HG03175 (cell line): ENCODE measurements around the gene PLA2G15.

Experiments used
- ATAC-seq: cut with Tn5 transposase; IDR thresholded peaks from one replicate; pipeline ENCODE4 v1.9.1; 2021; ENCODE audit warnings: mild to moderate bottlenecking, moderate library complexity; ENCODE audit not compliant: unreplicated experiment

The PLA2G15 gene

DNA sequence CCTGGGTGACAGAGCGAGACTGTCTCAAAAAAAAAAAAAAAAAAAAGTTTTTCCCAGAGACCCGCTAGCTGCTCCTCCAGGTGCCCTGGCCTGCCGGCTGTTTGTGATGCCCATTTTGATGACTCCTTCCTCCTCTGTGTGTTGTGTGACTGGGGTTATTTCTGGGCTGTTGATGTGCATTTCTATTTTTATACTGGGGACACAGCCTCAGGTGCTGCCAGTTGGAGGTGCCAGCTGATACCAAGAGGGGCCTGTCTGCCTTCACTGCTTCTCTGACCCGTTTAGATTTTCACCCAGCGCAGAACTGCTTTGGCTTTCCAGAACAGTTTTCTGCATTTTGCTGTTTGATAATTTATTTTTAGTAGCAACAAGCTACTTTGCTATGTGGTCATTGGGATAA, 6.7 kb downstream of the PLA2G15 start:
- ATAC-seq, result no peak

- no peak for ATAC-seq
Measured at GRCh38 chr16:68252383-68252782, 7.2 kb downstream of the PLA2G15 start.

DNA sequence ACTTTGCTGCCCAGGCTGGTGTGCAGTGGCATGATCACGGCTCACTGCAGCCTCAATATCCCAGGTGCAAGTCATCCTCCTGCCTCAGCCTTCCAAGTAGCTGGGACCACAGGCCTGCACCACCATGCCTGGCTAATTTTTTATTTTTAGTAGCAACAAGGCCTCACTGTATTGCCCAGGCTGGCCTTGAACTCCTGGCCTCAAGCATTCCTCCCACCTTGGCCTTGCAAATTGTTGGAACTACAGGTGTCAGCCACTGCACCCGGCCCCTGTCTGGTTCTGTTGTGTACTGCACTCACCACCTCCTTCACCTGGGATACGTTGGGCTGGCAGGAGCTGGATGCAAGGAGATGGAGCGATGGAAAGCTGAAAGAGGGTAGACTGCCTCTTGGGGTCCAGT, 8.5 kb downstream of the PLA2G15 start:
- no peak for ATAC-seq

DNA sequence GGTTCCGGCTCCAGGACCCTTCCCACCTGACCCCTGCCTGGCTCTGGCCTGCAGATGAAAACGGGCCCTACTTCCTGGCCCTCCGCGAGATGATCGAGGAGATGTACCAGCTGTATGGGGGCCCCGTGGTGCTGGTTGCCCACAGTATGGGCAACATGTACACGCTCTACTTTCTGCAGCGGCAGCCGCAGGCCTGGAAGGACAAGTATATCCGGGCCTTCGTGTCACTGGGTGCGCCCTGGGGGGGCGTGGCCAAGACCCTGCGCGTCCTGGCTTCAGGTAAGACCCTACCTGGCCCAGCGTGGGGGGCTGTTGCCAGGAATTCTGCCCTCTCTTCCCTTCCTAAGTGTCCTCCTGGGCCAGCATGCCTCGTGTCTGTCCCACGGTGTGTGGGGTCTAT, 10.5 kb downstream of the PLA2G15 start:
- no peak for ATAC-seq

- no peak for ATAC-seq
Measured at GRCh38 chr16:68257251-68257905, 12.2 kb downstream of the PLA2G15 start.

DNA sequence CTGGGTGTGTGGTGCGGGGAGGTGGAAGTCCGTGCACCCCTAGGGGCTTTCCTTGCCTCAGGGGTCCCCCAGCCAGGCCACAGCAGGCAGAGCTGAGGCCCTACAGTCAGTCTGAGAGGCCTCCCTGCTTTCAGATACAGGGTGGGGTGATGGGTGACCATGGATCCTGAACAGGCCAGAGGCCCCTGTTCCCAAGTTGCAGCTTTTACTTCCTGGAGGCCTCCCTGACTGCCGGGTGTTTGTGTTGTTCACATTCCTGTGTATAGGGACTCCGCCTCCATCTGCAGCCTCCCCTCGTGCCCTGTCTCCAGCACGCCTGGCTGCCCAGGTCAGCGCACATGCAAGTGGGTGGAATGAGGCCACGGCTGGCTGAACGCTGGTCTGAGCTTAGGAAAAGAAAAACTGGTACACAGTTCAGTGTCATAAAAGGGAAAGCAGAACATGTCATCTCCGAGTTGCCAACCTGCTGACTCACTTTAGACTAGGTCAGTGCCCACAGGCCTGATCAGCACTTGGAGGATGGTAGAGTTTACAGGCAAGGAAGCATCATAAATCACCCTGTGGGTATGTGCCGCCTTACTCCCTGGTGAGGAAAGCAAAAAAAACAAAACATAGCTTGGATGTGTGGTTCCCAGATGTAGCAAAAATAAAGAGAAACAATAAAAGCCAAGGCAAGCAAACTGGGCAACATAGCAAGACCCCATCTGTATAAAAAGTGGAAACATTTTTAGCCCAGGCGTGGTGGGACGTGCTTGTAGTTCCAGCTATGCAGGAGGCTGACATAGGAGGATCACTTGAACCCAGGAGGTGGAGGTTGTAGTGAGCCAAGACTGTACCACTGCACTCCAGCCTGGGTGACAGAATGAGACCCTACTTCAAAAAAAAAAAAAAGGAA, 13.0 kb downstream of the PLA2G15 start:
- no peak for ATAC-seq

- no peak for ATAC-seq
Measured at GRCh38 chr16:68259007-68259825, 14.0 kb downstream of the PLA2G15 start.

DNA sequence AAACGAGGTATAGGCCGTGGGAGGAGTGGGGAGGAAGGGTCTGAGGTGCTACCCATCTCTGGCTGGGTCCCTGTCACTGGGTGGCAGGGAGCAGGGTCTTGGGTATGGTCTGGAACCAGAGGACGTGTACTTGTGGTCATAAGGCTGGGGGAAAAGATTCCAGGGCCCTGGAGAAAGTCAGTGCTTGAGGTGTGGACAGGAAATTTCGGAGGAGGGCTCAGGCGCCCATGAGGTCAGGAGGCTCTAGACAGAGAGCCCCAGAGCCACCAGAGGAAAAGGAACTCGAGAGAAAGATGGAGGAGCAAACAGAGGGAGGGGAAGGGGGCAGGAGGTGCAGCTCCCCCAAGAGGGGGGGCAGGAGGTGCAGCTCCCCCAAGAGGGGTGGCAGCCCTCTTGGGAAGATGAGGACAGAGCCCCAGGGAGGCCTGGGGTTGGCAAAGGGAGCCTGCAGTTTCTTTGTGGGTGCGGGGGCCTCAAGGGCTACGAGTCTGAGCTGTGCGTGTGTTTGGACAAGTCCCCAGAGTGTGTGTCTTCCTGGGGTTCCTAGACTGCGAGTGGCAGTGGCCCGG, 18.5 kb downstream of the PLA2G15 start:
- ATAC-seq, result peak; percentile 2

DNA sequence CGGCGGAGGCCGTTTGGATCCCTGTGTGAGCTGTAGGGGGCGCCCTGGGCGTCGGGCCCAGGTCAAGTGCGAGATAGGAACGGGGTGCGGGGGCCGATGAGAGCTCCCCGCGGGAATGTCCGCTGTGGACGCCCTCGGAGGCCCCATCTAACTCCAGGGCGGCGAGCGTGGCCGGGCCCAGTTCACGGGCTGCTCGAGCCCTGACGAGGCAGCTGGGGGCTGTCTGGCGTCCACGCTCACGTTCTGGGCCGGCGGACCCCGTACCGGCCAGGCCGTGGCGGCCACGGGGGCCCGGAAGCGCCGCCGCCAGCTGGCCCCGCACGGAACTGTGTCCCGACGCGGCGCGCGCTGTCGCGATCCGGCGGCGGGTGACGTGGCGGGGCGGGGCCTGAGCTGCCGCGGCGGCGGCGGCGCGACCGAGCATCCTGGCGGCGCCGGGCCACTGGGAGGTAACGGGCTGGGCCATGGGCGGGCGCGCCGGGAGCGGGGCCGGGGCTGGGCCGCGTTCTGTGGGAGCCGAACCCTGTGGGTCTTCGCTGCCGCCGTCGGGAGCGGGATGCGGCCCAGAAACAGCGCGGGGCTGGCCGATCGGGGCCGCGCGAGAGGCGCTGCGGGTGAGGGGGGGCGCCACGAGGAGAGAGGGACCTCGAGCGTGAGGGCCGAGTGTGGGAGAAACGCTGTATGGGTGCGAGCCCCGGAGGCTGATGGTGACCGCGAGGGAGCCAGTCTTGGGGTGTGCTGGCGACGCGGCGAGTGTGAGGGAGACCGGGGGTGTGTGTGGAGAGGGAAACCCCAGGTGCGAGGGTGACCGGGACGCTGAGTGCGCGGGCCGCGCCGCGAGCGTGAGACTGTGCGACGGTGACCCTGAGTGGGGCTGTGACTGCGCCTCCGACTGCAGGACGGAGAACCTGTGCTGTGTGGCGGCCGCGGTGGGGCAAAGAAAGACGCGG, 19.2 kb downstream of the PLA2G15 start, which contains the start of gene SLC7A6:
TSS of gene SLC7A6 (plus strand) at position 399 of the 950 bp plus-strand sequence. CDS start 10,201 bp downstream, outside the sequence.
- ATAC-seq, result peak; percentile 71

DNA sequence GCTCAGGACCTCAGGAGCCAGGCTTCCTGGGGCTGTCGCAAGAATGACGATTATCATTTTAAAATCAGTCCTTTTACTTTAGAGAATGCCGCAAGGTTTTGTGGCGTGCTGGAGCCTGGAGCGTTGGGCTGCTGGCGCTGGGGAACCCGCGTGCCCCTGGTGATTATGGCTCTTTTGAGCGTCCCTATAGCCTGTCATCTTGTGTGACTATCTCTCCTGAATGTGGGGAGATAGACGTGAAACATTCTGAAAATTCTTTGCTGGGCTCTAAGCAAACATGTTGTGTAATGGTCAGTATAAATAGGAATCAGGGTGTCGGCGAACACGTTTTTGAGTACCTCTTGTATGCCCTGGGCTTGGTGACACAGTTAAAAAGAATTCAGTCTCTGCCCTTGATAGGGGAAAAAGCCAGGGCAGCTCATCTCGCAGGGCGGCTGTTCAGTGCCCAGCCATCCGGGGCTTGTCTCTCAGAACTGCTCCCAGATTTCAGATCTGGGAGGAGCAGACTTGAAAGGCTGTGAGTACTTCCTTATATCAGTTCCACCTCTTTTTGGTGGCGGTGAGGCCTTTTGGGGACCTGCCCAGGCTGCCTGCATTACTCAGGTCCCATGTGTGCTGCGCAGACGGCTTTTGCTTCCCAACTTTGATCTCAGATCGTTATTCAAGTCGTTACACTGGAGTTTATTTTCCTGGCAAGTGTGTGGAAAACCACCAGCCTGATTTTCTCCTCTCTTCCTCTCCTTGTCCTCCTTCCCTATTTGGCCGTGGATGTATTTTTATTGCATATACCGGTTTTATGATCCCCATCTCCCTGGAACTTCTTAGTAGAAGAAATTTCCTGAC, 20.1 kb downstream of the PLA2G15 start:
- peak; percentile 10 for ATAC-seq

GRCh38 chr16:68267612-68268405, 22.6 kb downstream of the PLA2G15 start:
- ATAC-seq, result no peak

DNA sequence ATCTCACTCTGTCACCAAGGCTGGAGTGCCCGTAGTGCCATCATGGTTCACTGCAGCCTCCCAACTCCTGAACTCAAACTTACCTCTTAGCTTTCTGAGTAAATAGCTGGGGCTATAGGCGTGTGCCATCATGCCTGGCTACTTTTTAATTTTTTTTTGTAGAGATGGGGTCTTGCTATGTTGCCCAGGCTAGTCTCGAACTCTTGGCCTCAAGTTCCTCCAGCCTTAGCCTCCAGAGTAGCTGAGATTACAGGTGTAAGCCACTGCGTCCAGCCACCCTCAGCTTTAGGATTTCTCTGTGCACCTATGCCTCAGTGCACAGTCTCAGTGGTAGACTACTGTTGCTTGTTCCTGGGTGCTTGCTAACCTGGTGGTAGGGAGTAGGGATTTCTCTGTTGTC, 24.6 kb downstream of the PLA2G15 start:
- ATAC-seq, result no peak

- no peak for ATAC-seq
Measured at GRCh38 chr16:68270353-68270752, 25.2 kb downstream of the PLA2G15 start.

DNA sequence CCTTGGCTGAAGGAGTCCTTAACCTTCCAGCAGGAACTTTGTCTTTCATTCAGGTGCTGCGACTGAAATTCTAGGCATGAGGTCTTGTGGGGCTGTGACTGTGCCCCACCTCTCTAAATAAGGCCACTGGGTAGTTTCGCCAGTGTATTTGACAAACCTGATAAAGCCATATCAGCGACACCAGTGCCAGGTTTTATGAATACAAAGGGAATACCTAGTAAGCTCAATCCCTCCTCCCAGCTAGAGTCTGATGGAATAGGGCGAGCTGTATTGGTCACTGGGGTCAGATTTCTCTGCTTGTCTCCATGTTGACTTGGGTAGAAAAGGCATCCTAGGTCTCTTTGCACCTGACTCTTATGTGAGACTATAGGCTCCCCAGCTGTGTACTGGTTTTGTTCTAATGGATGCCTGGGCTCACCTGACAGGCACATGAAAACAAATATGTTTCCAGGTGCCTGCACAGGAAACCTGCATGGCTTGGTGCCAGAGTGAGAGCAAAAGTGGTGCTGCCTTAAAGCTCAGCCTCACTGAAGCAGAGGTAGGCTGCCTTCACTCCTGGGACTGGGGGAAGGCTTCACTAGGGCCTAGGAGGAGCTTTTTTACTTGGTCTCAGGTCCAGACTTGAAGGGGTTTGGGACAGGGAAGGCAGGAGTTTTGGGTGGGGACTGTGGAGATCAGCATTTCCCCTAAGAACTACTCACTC, 27.5 kb downstream of the PLA2G15 start:
- no peak for ATAC-seq

- no peak for ATAC-seq
Measured at GRCh38 chr16:68273459-68273858, 28.3 kb downstream of the PLA2G15 start.

GRCh38 chr16:68273896-68274295, 28.7 kb downstream of the PLA2G15 start:
- ATAC-seq, result no peak

DNA sequence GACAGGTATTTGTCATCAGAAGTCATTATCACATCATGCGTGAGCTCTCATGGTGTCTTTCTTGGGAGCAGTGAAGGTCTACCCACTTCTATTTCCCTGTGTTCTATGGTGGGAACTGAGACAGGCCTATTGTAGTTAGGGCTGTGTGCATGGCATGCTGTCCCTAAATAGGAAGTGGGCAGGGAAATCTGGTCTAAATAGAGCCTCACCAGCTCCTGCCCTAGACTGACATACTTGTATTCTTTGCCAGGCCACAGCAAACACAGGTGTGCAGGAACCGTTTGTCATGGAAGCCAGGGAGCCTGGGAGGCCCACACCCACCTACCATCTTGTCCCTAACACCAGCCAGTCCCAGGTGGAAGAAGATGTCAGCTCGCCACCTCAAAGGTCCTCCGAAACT, 29.3 kb downstream of the PLA2G15 start:
- ATAC-seq, result no peak
